B cell (primary cell): ENCODE measurements around the gene NFU1.

Source experiments
- EZH2 ChIP-seq: IDR thresholded peaks from 2 replicates; pipeline ENCODE4 v1.6.1; 2012; ENCODE audit warnings: borderline replicate concordance, low read depth, mild to moderate bottlenecking, moderate library complexity, low read length; ENCODE audit not compliant: insufficient read depth, poor library complexity, severe bottlenecking
- TF ChIP-seq, protein P1 (sequence below): fragments of 200-600 bp; IDR thresholded peaks from one replicate; pipeline ENCODE4 v1.8.0; 2022; ENCODE audit warnings: antibody characterized with exemption, mild to moderate bottlenecking

- TF ChIP-seq, protein P1, sequence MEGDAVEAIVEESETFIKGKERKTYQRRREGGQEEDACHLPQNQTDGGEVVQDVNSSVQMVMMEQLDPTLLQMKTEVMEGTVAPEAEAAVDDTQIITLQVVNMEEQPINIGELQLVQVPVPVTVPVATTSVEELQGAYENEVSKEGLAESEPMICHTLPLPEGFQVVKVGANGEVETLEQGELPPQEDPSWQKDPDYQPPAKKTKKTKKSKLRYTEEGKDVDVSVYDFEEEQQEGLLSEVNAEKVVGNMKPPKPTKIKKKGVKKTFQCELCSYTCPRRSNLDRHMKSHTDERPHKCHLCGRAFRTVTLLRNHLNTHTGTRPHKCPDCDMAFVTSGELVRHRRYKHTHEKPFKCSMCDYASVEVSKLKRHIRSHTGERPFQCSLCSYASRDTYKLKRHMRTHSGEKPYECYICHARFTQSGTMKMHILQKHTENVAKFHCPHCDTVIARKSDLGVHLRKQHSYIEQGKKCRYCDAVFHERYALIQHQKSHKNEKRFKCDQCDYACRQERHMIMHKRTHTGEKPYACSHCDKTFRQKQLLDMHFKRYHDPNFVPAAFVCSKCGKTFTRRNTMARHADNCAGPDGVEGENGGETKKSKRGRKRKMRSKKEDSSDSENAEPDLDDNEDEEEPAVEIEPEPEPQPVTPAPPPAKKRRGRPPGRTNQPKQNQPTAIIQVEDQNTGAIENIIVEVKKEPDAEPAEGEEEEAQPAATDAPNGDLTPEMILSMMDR: no peak
- no peak for TF ChIP-seq EZH2
These were observed 40.4 kb upstream of the NFU1 start for GRCh38 chr2:69477627-69478026.
